HepG2 (cell line): ENCODE data around the gene SBNO2.

Source experiments
- CEBPB ChIP-seq: IDR thresholded peaks from 2 replicates; pipeline ENCODE4 v1.6.1; 2011; ENCODE audit warnings: low read depth, low read length, improper control_type of control experiment, borderline replicate concordance
- EP300 ChIP-seq, 3 experiments: sonication (generic) in 1 of 3; formaldehyde crosslinking in 1 of 3; IDR thresholded peaks; 2 replicates each; pipeline versions ENCODE4 v1.5.1 to v1.6.1; 2011 to 2020; ENCODE audit warnings: low read depth in 2 of 3, low read length in 2 of 3, borderline replicate concordance in 1 of 3, improper control_type of control experiment in 1 of 3, mild to moderate bottlenecking in 1 of 3, missing genetic modification reagents in 1 of 3, moderate library complexity in 1 of 3
- FOXK2 ChIP-seq: fragments of 450-650 bp; IDR thresholded peaks from 2 replicates; pipeline ENCODE4 v1.6.1; 2016
- JUN ChIP-seq: sonication (generic); formaldehyde crosslinking; IDR thresholded peaks from 2 replicates; pipeline ENCODE4 v1.4.0; 2020; ENCODE audit warnings: mild to moderate bottlenecking, missing genetic modification reagents
- MAZ ChIP-seq, 2 experiments: sonication (generic) in 1 of 2; formaldehyde crosslinking in 1 of 2; IDR thresholded peaks; 2 replicates each; pipeline versions ENCODE4 v1.5.0 to v1.6.1; 2012 to 2020; ENCODE audit warnings: low read depth in 2 of 2, mild to moderate bottlenecking in 2 of 2, borderline replicate concordance in 1 of 2, improper control_type of control experiment in 1 of 2, low read length in 1 of 2, missing genetic modification reagents in 1 of 2, moderate library complexity in 1 of 2
- POLR2A ChIP-seq, 2 experiments: IDR thresholded peaks; 2 replicates each; pipeline ENCODE4 v1.6.1; 2011; ENCODE audit warnings: low read depth in 2 of 2, low read length in 2 of 2, mild to moderate bottlenecking in 1 of 2, moderate library complexity in 1 of 2; ENCODE audit not compliant: insufficient read depth in 1 of 2
- TCF12 ChIP-seq, 2 experiments: fragments of 450-650 bp in 1 of 2; sonication (generic) in 1 of 2; formaldehyde crosslinking in 1 of 2; IDR thresholded peaks; 2 replicates each; pipeline versions ENCODE4 v1.6.1 to v1.8.0; 2017 to 2022; ENCODE audit warnings: antibody characterized with exemption in 1 of 2, mild to moderate bottlenecking in 1 of 2, missing genetic modification reagents in 1 of 2, moderate library complexity in 1 of 2
- ZBTB7A ChIP-seq: sonication (generic); formaldehyde crosslinking; IDR thresholded peaks from 2 replicates; pipeline ENCODE4 v1.8.0; 2022; ENCODE audit warnings: mild to moderate bottlenecking, missing genetic modification reagents
- ZSCAN22 ChIP-seq: sonication (generic); formaldehyde crosslinking; IDR thresholded peaks from 2 replicates; pipeline ENCODE4 v1.4.0; 2020; ENCODE audit warnings: mild to moderate bottlenecking, missing genetic modification reagents
- TF ChIP-seq, protein P1 (sequence below): sonication (generic); formaldehyde crosslinking; IDR thresholded peaks from 2 replicates; pipeline ENCODE4 v1.5.0; 2020; ENCODE audit warnings: mild to moderate bottlenecking, missing genetic modification reagents, moderate library complexity
- TF ChIP-seq, protein P2 (sequence below): sonication (generic); formaldehyde crosslinking; IDR thresholded peaks from 2 replicates; pipeline ENCODE4 v1.8.1; 2023; ENCODE audit warnings: mild to moderate bottlenecking, missing genetic modification reagents, borderline replicate concordance
- TF ChIP-seq, protein P3 (sequence below): sonication (generic); formaldehyde crosslinking; IDR thresholded peaks from 2 replicates; pipeline ENCODE4 v1.4.0; 2020; ENCODE audit warnings: mild to moderate bottlenecking, missing genetic modification reagents, borderline replicate concordance

DNA sequence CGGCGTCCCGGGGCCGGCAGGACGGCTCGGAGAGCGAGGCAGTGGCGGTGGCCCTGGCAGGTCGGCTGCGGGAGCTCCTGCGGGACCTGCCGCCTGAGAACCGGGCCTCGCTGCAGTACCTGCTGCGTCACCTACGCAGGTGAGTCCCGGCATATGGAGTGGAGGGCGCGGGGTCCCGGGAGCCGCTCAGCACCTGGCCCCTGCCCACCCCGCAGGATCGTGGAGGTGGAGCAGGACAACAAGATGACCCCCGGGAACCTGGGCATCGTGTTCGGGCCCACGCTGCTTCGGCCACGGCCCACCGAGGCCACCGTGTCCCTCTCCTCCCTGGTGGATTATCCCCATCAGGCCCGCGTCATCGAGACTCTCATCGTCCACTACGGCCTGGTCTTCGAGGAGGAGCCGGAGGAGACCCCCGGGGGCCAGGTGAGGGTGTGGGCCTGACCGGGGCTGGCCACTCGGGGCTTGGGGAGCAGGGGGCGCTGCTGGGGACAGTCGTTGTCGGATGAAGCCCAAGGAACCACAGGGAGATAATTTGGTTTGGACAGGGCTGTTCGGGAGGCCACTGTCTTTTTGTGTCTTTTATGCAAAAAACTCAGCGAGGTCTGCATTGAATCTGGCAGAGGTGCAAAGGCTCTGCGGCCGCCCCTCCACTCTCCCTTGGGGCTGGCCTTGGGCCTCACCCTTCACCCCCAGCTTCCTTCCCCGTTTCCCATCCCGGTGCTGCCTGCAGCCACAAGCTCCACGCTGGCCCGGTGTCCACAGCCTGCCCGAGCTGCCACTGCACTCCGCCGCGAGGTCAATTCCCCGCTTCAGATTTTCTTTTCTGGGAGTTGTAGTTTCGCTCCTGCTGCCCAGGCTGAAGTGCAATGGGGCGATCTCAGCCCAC is 90.9 kb downstream of the SBNO2 start:
- TF ChIP-seq JUN (CRISPR knock-in tag): no peak
- TF ChIP-seq POLR2A (IDR thresholded peaks at IDR 0.05; ENCODE audit: insufficient read depth in 1 of 2, low read depth in 2 of 2, low read length in 2 of 2): no peak
- no peak for TF ChIP-seq CEBPB
- TF ChIP-seq EP300 (IDR thresholded peaks at IDR 0.05; ENCODE audit: low read depth in 2 of 2, low read length in 2 of 2): no peak
- no peak for TF ChIP-seq EP300 (CRISPR knock-in tag; IDR thresholded peaks at IDR 0.05; ENCODE audit: borderline replicate concordance)
- TF ChIP-seq, protein P1, sequence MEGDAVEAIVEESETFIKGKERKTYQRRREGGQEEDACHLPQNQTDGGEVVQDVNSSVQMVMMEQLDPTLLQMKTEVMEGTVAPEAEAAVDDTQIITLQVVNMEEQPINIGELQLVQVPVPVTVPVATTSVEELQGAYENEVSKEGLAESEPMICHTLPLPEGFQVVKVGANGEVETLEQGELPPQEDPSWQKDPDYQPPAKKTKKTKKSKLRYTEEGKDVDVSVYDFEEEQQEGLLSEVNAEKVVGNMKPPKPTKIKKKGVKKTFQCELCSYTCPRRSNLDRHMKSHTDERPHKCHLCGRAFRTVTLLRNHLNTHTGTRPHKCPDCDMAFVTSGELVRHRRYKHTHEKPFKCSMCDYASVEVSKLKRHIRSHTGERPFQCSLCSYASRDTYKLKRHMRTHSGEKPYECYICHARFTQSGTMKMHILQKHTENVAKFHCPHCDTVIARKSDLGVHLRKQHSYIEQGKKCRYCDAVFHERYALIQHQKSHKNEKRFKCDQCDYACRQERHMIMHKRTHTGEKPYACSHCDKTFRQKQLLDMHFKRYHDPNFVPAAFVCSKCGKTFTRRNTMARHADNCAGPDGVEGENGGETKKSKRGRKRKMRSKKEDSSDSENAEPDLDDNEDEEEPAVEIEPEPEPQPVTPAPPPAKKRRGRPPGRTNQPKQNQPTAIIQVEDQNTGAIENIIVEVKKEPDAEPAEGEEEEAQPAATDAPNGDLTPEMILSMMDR (CRISPR knock-in tag): no peak
- TF ChIP-seq ZSCAN22 (CRISPR knock-in tag): no peak
- TF ChIP-seq, protein P2, sequence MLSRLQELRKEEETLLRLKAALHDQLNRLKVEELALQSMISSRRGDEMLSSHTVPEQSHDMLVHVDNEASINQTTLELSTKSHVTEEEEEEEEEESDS (CRISPR knock-in tag): no peak
- TF ChIP-seq MAZ (IDR thresholded peaks at IDR 0.05; ENCODE audit: borderline replicate concordance, low read depth, low read length): no peak
- no peak for TF ChIP-seq MAZ (CRISPR knock-in tag; IDR thresholded peaks at IDR 0.05; ENCODE audit: low read depth)
- TF ChIP-seq, protein P3, sequence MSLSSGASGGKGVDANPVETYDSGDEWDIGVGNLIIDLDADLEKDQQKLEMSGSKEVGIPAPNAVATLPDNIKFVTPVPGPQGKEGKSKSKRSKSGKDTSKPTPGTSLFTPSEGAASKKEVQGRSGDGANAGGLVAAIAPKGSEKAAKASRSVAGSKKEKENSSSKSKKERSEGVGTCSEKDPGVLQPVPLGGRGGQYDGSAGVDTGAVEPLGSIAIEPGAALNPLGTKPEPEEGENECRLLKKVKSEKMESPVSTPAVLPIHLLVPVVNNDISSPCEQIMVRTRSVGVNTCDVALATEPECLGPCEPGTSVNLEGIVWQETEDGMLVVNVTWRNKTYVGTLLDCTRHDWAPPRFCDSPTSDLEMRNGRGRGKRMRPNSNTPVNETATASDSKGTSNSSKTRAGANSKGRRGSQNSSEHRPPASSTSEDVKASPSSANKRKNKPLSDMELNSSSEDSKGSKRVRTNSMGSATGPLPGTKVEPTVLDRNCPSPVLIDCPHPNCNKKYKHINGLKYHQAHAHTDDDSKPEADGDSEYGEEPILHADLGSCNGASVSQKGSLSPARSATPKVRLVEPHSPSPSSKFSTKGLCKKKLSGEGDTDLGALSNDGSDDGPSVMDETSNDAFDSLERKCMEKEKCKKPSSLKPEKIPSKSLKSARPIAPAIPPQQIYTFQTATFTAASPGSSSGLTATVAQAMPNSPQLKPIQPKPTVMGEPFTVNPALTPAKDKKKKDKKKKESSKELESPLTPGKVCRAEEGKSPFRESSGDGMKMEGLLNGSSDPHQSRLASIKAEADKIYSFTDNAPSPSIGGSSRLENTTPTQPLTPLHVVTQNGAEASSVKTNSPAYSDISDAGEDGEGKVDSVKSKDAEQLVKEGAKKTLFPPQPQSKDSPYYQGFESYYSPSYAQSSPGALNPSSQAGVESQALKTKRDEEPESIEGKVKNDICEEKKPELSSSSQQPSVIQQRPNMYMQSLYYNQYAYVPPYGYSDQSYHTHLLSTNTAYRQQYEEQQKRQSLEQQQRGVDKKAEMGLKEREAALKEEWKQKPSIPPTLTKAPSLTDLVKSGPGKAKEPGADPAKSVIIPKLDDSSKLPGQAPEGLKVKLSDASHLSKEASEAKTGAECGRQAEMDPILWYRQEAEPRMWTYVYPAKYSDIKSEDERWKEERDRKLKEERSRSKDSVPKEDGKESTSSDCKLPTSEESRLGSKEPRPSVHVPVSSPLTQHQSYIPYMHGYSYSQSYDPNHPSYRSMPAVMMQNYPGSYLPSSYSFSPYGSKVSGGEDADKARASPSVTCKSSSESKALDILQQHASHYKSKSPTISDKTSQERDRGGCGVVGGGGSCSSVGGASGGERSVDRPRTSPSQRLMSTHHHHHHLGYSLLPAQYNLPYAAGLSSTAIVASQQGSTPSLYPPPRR (CRISPR knock-in tag): no peak
- no peak for TF ChIP-seq FOXK2
- no peak for TF ChIP-seq TCF12 (IDR thresholded peaks at IDR 0.05)
- TF ChIP-seq TCF12 (CRISPR knock-in tag; IDR thresholded peaks at IDR 0.05): no peak
- TF ChIP-seq ZBTB7A (CRISPR knock-in tag): no peak
